Fibroblast of villous mesenchyme (primary cell): ENCODE data around the gene HJURP. TPM values are rescaled to one million over a fixed set of nuclear protein-coding genes. Genes with fewer than 3 reads are reported as not detected.

Experiments used
- DNase-seq: peaks from one replicate; pipeline ENCODE4 v3.0.0-alpha.2; 2010; ENCODE audit warnings: low read depth
- H3K4me3 ChIP-seq: 2 replicates; pipeline ENCODE4 v1.5.1; 2011; ENCODE audit warnings: low read depth, mild to moderate bottlenecking, low read length
- total RNA-seq: library from RNA; depleted of rRNA; stranded (reverse); fragments of >200 nt; gene quantifications from 2 replicates; pipeline ENCODE4 v1.2.3, GENCODE V29; 2012
- TF ChIP-seq, protein P1 (sequence below): IDR thresholded peaks from 2 replicates; pipeline ENCODE4 v1.5.1; 2012; ENCODE audit warnings: low read depth, mild to moderate bottlenecking, low read length; ENCODE audit not compliant: insufficient read depth

Gene HJURP
- total RNA-seq, 1 donor: 27.2 TPM

GRCh38 chr2:233871432-233871831, 17.1 kb upstream of the HJURP start:
- no peak for DNase-seq
- TF ChIP-seq, protein P1, sequence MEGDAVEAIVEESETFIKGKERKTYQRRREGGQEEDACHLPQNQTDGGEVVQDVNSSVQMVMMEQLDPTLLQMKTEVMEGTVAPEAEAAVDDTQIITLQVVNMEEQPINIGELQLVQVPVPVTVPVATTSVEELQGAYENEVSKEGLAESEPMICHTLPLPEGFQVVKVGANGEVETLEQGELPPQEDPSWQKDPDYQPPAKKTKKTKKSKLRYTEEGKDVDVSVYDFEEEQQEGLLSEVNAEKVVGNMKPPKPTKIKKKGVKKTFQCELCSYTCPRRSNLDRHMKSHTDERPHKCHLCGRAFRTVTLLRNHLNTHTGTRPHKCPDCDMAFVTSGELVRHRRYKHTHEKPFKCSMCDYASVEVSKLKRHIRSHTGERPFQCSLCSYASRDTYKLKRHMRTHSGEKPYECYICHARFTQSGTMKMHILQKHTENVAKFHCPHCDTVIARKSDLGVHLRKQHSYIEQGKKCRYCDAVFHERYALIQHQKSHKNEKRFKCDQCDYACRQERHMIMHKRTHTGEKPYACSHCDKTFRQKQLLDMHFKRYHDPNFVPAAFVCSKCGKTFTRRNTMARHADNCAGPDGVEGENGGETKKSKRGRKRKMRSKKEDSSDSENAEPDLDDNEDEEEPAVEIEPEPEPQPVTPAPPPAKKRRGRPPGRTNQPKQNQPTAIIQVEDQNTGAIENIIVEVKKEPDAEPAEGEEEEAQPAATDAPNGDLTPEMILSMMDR: no peak
- H3K4me3 ChIP-seq: no peak overlapping the region

- TF ChIP-seq, protein P1: no peak
- H3K4me3 ChIP-seq: peak within 1 kb of the TSS; percentile 80
- DNase-seq: peak; percentile 52
Measured at GRCh38 chr2:233867993-233868532, 13.7 kb upstream of the HJURP start, which contains the start of gene MSL3B. Gene MSL3B (minus strand): TSS chr2:233868386.

- no peak for DNase-seq
- H3K4me3 ChIP-seq: no peak overlapping the region
- TF ChIP-seq, protein P1: no peak
Measured at GRCh38 chr2:233866479-233866878, 12.1 kb upstream of the HJURP start.

- TF ChIP-seq, protein P1: peak; percentile 26
- no peak overlapping the region for H3K4me3 ChIP-seq
- DNase-seq: no peak
Measured at GRCh38 chr2:233865838-233866237, 11.5 kb upstream of the HJURP start.

GRCh38 chr2:233862261-233862768, 8.0 kb upstream of the HJURP start:
- no peak overlapping the region for H3K4me3 ChIP-seq
- DNase-seq: no peak
- TF ChIP-seq, protein P1: no peak

DNA sequence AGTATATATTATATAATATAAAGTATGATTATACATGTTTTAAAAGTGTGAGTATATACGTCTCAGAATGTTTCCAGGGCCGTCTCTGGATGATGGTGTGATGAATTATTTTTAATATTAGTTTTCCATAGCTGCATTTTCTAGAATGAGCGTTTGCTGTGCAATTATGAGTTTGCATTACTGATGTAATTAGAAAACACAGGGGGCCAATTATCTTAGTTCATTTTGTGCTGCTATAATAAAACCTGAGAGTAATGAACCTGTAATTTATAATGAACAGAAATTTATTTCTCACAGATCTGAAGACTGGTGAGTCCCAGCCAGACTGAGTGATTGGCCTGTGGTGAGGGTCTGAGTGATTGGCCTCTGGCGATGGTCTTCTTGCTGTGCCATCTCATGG, 4.0 kb upstream of the HJURP start:
- DNase-seq: no peak
- H3K4me3 ChIP-seq: no peak overlapping the region
- TF ChIP-seq, protein P1: no peak
